HS-27A (cell line): Measurements from ENCODE around the gene VILL.
A peak's percentile ranks its signal among the peaks of the same experiment; 100 is the strongest.
"Not testable (repeated sequence)": the region's sequence is repeated elsewhere in the genome, so short reads cannot be mapped to it uniquely, and the experiment has no call there.

Experiments used
- DNase-seq: peaks from one replicate; pipeline ENCODE4 v3.0.0-alpha.2; 2012; ENCODE audit warnings: low read depth, missing footprints

The VILL gene

DNA sequence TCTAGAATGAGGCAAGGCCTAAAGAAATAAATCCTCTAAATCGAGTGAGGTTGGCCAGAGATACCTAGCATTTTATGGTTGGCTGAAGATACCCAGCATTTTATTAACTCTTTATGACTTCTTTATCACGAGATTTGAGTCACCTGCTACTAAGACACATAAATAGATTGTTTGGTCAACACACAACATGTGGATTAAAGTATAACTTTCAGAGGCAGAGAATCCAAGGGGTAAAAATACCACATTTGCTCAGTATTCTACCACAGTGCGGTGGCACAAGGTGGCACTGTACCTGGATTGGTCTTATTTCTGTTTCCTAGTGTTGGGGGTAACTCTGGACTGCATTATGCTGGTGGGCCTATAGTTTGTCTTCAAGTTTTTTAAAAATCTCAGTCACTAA is 27.0 kb upstream of the VILL start:
- no peak for DNase-seq

DNA sequence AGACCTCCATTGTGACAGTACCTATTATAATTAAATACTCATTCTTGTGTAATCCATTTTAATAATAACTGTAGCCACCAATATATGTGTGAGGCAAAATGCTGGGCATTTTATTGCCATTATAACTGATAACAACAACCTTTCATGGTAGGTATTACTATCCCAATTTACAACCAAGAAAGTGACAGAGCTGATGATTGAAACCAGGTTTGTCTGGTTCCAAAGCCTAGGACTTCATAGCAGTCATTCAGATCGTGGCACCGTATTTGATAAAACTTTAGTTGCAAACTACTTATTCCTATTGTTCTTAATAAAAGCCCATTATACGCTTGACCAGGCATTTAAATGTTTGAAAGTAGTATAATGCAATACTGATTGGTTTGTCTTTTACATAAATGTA is 26.4 kb upstream of the VILL start:
- no peak for DNase-seq

DNA sequence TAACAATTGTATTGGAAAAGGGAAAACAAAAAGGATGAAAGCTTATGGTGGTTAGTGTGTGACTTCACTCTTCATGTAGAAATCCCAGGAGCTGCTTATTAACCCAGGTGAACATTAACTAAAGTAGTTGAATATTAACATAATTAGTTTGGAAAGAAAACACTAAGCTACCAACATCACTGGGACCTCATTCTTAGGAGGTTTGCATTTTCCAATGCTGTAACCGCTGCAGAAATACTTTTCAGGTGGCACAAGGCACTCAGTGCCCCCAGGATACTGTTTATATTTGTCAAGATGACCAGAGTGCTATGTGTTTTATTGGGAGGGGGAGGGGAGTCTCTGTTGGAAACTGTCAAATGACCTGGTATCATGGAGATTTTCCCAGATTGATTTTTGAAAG is 25.9 kb upstream of the VILL start:
- no peak for DNase-seq

DNA sequence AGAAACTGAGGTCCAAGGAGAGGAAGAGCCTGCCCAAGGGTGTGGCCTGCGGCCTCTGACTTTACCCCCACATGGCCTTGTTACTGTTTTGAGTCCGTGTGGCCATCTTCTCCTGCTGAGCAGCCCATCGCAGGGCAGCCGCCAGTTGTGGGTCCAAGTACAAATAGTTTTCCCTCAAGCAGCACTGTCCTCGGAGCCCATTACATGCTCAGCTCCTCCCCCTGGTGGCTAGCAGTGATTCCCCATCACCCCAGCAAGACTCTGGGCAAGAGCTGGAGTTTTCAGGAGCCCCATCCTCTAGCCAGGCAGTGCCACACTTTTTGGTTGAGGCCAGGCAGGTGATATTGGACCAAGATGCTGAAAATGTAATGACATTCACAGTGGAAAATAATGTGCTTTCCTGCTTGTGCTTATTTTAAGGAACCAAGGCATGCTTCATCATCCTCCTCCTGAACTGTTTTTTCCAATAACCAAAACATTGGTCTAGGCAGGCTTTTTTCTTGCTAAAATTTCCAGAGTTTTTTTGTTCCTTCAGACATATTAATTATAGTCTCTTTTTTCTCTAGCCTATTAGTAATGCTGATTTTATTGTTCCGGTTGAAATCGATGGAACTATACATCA is 23.2 kb upstream of the VILL start:
- DNase-seq = peak; percentile 51

DNA sequence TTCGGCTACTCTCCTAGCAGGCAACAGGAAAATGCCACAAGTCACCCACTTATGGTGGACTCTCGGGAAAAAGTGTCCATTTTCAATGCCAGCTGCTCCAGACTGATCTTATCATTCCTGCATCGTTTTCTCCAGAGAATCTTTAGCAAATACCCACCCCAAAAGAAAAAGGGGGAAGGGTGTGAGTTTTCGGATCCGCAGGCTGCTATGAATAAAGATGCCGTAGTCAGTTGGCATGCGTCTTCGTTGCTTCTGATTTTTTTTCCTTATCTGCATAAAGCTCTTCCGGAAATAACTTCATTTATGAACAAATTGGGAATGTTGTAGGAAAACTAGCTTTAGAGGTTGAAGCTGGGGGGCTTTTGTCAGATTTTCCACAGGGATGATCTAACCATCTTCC is 22.4 kb upstream of the VILL start:
- DNase-seq = no peak

DNA sequence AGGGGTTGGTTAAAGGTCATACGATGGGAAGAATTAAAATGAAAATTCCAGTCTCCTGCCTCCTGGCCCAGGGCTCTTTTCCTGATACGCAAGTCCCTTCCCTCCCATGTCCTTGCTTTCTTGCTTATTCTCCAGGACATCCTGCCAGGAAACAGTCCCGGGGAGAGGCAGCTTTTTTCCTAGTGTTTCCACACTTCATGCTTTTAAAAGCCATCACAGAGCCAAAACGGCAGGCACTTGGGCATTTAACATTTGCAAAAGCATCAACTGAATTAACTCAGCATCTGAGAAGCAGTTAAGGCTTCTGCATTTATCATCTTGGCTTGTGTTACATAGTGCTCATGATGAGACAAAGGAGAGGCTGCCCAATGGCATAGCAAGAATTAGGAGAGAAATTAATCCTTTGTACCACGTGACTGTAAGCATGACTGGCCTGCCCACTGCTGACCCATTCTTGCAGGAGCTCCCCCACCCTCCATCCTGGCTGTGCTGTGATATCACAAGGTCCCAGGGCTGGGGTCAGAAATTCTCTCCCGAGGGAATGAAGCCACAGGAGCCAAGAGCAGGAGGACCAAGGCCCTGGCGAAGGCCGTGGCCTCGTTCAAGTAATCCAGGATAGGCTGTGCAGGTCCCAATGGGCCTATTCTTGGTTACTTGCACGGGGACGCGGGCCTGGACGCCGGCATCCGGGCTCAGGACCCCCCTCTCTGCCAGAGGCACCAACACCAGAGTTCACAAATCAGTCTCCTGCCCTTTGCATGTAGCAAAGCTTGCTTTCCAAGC is 21.6 kb upstream of the VILL start:
- no peak for DNase-seq

DNA sequence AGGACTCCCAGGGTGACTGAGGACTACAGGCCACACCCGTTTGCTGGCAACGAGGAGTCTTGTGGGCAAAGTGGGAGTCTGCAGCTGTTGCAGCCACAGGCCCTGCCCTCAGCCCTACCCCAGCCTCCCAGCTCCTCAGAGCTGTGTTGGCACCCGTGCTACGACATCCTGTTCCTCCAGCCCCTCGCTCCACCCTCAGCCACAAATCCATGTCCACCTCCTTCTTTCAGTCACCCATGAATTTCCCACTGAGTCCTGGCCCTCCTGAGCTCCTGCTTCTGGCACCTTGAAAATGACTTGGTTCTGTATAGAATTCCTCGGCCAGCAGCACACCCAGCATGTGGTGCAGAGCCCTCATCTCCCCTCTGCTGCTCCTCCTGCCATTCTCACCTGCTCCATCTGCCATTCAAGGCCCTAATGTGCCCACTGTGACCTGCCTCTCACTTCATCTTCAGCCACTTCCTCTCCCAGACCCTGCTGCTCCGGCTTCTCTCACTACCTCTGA is 20.9 kb upstream of the VILL start:
- DNase-seq = no peak

DNA sequence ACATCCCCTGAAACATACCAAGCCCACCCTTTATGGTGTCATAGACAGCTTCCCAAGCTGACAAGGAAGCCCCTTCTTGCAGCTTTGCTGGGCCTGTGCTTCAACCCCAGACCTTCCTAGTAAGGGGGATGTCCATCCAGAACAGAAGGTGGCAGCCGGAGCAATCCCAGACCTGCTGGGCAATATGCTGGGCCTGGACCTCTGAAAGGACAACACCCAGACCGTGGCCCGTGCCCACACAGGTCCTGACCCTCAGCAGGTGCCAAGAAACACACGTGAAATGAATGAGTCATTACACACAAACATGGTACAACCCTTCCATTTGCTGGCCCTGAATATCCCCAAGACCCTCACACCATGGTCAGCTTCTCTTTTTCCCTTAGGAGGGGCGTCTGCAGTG is 19.8 kb upstream of the VILL start:
- DNase-seq = no peak

DNA sequence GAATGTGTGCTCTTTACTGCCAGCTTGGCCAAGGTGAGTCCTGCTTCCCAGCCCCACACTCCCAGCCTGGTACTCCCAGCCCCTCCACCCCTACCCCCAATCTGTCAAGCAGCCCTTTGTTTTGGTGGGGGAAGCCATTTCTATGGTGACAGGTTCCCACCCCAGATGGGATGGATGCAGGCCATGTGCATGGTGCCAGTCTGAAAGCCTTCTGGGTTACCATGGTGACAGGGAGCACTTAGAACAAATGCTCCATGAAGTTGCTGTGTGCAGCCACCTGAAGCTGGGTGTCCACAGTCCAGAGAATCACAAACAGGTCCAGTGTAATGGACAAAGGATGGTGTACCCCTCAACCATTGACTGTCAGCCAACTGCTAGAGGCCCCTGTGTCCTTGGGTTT is 19.1 kb upstream of the VILL start:
- DNase-seq = no peak

DNA sequence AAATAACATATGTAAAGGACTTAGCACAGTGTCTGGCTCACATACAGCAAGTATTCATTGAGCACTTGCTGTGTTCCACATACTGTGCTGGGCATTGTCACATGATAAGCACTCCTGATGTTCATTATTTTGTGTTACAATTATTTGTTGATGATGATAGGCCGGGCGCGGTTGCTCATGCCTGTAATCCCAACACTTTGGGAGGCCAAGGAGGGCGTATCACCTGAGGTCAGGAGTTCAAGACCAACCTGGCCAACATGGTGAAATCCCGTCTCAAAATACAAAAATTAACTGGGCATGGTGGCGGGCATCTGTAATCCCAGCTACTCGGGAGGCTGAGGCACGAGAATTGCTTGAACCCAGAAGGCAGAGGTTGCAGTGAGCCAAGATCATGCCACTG is 18.5 kb upstream of the VILL start:
- DNase-seq = not testable (repeated sequence)

DNA sequence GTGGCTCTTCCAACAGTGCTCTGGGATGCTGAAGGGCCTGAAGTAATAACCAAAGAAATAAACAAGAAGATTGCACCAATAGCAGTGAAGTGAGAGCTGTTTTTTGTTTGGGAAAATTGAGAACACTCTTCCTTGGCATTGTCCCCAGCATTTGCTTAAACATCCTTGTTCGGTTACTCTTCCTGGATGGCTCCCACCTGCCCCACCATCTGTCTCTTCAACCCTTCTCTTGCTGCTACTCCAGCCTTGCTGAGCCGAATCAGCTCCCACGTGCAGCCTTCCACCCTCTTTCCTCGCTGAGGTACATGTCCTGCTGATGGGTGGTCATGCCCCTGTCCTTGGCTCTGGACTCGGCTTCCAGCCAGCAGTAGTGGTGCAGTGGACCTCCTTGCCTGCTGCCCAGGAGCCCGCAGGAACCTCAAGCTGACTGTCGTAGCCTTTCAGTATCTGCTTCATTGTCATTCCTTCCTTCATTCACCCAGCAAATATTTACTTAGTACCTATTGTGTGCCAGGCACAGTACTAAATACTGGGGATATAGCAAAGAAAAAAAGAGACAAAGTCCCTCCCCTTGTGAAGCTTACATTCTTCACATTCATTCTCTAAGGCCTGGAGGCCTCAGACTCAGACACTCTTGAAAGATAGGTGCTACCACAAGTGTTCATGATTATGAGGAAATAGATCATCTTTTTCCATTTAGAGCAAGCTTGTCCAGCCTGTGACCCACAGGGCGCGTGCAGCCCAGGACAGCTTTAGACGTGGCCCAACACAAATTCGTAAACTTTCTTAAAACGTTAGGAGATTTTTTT is 17.1 kb upstream of the VILL start:
- no peak for DNase-seq

DNA sequence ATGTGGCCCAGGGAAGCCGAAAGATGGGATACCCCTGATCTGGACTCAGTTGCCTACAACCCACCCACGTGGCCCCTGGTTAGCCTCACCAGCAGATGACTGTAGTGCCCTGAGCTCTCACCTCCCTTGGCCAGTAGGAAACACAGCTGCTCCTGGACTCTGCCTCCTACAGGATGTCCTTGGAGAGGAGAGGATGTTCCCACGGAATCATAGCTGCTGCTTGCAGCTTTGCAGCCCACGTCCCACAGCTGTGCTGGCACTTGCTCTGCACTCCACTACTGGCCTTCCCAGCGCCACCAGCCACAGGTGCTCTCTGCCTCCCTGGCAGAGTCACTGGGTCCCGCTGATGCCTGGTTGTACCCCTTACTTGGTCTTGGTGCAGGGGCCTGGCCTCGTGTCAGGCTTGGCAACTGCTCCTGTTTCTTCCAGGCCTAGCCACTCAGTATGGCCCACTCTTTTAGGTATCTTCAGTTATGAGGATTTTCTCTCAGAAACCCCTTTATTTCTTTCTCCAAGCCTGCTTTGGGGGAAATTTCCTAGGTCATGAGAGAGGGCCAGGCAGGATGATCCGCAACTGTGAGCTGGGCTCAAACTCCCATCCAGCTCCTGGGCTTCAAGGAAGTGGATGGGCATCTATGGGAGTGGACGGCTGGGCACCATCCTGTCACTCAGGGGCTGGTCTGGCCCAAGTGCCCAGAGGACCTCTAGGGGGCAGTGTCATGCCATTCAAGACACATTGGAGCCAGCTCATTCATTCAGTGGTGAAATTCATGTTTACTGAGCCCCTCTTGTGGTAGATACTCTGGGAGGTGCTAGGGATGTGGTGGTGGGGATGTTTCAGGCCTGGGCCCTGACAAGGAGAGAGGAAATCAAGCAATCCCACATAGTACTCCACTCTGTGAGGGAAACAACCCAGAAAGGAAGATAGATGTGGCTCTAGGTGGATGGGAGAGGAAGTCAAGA is 16.2 kb upstream of the VILL start:
- no peak for DNase-seq

DNA sequence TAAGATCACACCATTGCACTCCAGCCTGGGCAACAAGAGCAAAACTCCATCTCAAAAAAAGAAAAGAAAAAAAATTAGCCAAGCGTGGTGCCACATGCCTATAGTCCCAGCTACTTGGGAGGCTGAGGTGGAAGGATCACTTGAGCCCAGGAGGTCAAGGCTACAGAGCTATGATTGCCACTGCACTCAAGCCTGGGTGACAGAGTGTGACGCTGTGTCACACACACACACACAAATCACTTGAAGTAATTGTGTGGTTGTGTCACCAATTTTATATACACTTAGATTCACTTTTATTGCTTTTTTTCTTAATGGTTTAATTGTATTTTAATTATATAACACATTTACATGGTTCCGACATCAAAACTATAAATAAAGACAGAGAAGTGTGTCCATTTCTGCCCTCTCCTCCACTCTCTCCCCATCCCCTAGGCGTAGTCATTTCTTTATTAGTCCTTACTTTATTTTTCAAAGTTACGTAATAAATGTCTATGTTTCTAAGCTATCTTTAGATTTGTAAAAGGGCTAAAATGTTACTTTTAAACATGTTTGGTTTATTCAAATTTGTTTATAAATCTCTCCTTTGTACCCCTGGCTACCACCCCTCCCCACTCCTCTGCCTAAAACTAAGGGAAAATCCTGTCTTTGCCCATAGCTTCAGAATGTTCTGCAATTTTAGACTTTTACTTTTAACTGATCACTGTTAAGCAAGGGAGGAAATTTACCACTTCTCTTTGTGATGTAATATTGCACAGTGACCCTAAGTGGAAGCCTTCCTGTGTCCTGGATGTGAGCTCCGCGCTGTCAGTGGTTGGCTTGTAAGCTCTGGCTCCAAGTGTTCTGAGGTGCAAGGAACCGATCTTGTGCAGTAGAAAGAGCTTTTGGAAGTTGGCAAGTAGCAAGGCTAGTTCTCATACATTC is 10.8 kb upstream of the VILL start:
- DNase-seq = no peak

DNA sequence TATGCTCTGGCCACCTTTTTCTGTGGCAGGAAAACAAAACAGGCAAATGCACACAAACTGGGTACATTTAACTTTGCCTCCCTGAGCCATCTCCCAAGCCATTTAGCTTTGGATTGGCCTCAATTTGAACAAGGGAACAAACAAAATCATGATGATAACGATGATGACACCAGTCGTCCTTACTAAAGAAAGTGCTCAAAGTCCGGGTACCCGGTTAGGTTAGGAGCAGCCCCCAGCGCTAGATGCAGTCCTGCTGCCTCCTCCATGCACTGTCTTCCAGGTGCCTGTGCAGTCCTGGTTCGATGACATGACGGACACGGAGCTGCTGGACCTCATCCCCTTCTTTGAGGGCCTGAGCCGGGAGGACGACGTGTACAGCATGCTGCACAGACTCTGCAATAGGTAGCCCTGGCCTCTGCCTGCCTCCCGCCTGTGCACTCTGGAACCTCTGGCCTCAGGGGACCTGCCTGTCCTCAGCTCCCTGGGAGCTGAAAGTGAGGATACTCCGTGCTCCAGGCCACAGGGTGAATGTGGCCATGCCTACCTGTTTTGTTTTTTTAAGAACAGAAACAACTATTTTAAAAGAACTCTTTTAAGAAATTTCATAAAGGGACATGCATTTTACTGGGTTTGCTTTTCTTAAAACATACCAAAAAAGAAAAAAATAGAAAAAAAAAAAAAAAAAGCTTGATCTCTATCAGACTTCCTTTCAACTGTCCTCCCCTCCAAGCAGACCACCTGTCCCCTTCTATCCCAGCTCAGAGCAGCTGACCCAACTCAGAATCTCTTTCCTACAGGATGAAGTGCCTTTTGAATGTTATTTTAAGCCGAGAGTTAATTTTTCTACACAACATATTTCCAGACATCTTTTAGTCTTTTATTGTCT is 9.9 kb upstream of the VILL start:
- no peak for DNase-seq

DNA sequence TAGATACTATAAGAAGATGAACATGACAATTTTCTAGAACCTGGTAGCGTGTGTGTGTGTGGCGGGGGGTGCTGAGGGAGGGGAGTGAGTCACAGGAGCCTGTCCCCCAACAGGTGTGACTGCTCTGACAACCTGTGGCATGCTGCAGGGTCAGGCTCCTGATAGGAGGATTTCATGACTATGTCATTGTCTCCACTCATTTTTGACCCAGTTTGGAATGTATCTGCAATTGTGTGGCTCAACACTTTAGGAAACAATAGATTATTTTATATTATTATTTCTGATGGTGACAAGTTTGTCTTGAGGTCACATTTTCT is 9.3 kb upstream of the VILL start:
- no peak for DNase-seq

DNA sequence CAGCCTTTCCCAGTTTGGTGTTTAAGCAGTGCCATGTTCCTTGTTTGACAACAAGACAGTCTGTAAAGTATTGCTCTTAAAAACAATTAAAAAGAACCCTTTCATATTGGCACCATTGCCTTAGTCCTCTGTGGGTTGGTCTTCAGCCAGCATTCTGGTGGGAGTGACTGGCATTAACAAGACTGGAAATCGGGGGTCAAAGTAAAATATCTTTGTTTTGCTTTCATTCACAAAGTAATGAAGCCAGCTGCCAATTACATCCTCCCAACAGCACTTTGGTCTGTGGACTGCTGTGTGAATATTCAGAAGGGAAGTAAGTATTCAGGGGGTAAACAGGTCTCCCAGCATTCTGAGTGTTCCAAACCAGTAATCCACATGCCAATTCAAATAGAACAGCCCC is 8.3 kb upstream of the VILL start:
- DNase-seq = no peak

DNA sequence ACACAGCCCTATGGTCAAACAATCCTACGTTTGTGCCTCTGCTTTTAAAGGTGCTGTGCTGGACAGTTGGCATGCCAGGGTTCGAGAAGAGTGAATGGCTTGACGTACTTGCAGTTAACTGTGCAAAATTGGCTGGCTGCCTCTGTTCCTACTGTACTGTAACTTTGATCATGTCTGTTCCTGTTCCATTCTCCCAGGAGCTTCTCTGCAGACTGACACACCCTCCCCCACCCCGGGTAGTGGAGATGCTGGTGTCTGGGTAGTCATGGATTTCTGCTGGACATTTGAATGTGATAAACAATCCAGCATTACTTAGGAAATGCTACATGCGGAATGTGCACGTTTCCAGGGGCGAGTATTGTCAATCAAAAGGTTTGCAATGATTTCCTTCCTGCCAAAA is 6.5 kb upstream of the VILL start:
- no peak for DNase-seq

DNA sequence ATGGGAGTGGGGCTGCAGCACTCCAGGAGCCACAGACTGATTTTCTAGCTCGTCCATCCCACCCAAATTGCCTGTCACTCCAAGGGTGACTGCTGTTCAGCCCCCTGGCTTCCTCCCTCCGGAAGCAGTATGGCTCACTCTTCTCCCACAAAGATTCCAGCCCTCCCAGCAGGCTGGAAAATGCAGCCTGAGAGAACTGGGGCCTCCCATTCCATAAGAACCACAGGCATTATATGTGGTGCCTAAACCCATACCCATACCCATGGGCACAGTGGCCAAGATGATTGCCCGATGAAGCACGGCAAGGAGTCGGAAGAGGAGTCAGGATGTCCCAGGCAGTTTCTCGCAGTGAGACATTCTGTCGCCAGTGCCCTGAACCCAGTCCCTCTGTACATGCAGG is 6.0 kb upstream of the VILL start:
- no peak for DNase-seq

DNA sequence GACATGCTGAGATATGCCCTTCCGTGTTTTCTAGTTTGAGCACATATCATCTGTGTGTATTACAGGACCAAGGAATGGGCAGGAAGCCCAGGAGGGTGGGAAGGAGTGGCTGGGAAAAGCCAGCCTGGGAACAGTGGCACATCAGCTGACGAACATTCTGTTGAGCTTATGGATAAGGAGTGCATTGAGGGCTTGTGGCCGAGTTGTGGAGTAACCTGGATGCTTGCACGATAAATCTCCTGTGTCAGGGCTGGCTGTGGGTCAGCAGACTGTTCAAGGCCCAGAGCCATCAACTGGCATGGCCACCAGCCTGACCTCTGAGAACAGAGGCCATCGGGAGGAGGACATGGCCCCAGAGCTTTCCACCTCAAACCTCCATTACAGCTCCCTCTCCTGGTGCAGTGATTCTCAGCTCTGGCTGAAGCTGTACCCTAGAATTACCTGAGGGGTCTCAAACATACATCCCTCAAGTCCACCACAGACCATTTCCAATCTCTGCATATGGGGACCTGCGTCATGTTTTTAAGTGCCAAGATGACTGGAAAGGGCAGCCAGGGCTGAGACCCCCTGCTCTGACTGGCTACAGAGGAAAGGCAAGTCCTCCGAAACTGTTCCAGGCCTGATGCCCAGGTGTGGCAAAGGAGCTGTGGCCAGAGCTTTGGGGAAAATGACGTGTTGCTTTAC is 4.8 kb upstream of the VILL start:
- no peak for DNase-seq
